Measurements from ENCODE around the gene CMTM5.

The CMTM5 gene

DNA sequence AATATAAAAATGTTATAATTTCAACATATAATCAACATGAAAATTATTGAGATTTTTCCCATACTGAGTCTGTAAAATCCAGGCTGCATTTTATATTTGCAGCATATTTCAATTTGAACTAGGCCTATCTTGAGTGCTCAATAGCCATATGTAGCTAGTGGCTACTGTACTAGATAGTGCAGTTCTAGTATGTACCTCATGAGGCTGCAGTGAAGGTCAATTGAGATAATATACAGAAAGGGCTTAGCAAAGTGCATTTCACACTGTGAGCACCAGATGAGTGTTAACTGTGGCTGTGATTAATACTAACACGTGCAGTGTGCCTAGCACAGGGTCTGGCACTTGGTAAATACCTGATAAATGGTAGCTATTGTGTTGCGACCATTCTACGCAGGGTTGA is 18.8 kb upstream of the CMTM5 start:
- peak; percentile 20; the same call in 1 of the 3 replicates for ATAC-seq (ENCODE audit: low read depth)

DNA sequence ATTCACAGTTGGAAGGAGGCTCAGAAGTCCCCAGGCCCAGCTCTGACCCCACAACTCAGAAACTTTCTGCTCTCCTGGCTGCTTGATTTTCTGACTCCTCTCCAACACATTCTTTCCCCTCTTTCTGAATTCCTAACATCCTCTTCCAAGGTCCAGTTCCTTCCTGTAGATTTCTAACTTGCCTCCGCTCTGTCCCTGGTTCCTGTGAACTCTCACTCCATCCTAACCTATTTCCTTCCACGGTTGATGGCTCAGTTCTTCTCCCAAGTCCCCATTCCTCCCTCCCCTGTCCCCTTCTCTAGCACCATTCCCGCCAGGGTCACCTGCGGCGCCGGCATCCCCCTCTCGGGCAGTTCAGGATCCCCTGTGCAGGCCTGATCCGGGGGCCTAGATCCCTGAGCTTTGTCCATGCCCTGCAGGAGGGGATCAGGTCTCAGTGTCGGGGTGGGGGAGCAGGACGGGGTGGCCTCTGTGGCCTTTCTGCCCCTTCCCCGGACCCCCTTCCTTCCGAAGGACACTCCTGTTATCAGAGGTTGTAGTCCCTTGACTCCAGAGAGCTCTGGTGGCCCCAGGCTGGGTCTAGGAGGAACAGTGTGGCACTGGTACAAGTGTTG is 18.2 kb upstream of the CMTM5 start:
- Histone ChIP-seq H3K4me1 (ENCODE audit: insufficient read depth, poor library complexity, severe bottlenecking) (no peaks in the 10 kb centered on the region), H3K36me3 (ENCODE audit: low read depth) (no peaks in the 10 kb centered on the region; the same call in 1 of the 2 replicates), H3K27me3 (ENCODE audit: insufficient read depth, poor library complexity, severe bottlenecking) (no peaks in the 10 kb centered on the region), H3K4me3 (ENCODE audit: severe bottlenecking) (no peak overlapping the region), H3K27ac (ENCODE audit: poor library complexity, severe bottlenecking) (no peak overlapping the region), H3K9me3 (ENCODE audit: severe bottlenecking) (no peaks in the 10 kb centered on the region)
- TF ChIP-seq, protein P1, sequence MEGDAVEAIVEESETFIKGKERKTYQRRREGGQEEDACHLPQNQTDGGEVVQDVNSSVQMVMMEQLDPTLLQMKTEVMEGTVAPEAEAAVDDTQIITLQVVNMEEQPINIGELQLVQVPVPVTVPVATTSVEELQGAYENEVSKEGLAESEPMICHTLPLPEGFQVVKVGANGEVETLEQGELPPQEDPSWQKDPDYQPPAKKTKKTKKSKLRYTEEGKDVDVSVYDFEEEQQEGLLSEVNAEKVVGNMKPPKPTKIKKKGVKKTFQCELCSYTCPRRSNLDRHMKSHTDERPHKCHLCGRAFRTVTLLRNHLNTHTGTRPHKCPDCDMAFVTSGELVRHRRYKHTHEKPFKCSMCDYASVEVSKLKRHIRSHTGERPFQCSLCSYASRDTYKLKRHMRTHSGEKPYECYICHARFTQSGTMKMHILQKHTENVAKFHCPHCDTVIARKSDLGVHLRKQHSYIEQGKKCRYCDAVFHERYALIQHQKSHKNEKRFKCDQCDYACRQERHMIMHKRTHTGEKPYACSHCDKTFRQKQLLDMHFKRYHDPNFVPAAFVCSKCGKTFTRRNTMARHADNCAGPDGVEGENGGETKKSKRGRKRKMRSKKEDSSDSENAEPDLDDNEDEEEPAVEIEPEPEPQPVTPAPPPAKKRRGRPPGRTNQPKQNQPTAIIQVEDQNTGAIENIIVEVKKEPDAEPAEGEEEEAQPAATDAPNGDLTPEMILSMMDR (IDR thresholded peaks at IDR 0.05; ENCODE audit: poor library complexity, severe bottlenecking), result no peak
- no peak for ATAC-seq (ENCODE audit: low read depth)
- DNase-seq (ENCODE audit: low spot score), result peak; percentile 64

More for the DNA sequence above, 18.8 kb upstream of the CMTM5 start:
- TF ChIP-seq, protein P1 (IDR thresholded peaks at IDR 0.05; ENCODE audit: poor library complexity, severe bottlenecking), result no peak
- no peaks in the 10 kb centered on the region for H3K27me3 ChIP-seq (ENCODE audit: insufficient read depth, poor library complexity, severe bottlenecking)
- H3K9me3 ChIP-seq (ENCODE audit: severe bottlenecking), result no peaks in the 10 kb centered on the region
- DNase-seq (ENCODE audit: low spot score), result no peak
- no peak overlapping the region for H3K4me3 ChIP-seq (ENCODE audit: severe bottlenecking)
- no peaks in the 10 kb centered on the region for H3K4me1 ChIP-seq (ENCODE audit: insufficient read depth, poor library complexity, severe bottlenecking)
- H3K36me3 ChIP-seq (ENCODE audit: low read depth), result no peaks in the 10 kb centered on the region
- H3K27ac ChIP-seq (ENCODE audit: poor library complexity, severe bottlenecking), result no peak overlapping the region

DNA sequence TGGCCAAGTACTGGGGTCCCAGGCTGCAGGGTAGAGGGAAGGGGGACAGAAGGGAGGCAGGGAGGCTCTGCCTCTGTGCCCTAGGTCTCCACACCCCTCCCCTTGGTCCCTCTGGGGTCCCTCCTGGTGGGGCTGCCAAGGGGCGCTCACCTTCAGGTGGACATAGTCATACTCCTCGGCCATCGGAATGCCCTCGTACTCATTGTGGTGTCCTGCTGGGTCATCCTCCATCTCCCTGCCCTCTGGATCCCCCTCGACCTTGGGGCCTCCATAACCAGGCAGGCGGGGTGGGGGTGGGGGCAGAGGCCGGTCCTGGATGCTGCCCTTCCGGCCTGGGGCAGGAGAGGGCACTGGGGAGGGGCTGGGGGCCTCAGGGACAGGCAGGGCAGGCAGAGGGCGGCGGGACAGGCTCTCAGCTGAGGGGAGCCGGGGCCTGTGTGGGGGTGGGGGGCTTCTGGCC is 17.6 kb upstream of the CMTM5 start:
- TF ChIP-seq, protein P1 (IDR thresholded peaks at IDR 0.05; ENCODE audit: poor library complexity, severe bottlenecking), result no peak
- no peaks in the 10 kb centered on the region for H3K4me1 ChIP-seq (ENCODE audit: insufficient read depth, poor library complexity, severe bottlenecking)

DNA sequence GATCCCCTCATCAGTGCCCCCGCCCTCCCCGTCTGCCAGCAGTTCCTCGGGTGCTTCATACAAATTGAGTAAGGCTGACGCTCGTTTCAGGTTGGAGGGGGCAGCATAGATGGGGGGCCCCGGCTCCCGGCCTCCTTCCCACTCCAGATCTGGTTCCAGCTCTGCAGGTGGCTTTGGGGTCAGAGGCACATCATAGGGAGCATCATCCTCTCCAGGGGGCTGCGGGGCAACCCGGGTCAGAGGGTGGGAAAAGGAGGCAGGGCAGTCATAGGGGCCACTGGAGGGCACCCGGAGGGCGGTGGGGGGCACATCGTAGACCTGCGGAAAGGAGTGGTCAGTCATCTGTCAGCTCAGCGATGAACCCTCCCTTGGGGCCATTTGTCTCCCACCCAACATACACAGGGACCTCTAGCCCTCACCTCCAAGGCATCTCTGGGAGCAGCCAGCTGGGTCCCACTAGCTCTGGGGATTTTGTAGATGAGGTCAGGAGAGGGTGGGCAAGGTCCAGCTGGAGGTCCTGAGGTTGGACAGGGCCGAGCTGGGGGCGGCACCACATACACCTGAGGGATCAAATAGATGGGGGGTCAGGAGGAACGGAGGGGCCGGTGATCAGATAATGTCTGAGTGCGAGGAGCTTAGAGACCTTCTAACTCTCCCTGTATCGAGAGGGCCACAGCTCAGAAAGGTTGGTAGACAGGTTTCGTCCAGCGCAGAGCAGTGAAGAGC is 17.0 kb upstream of the CMTM5 start:
- DNase-seq (ENCODE audit: low spot score), result peak; percentile 54
- no peaks in the 10 kb centered on the region for H3K27me3 ChIP-seq (ENCODE audit: insufficient read depth, poor library complexity, severe bottlenecking)
- H3K36me3 ChIP-seq (ENCODE audit: low read depth), result no peaks in the 10 kb centered on the region; the same call in 1 of the 2 replicates
- H3K4me1 ChIP-seq (ENCODE audit: insufficient read depth, poor library complexity, severe bottlenecking), result no peaks in the 10 kb centered on the region
- no peak for ATAC-seq (ENCODE audit: low read depth)
- TF ChIP-seq, protein P1 (IDR thresholded peaks at IDR 0.05; ENCODE audit: poor library complexity, severe bottlenecking), result no peak
- H3K9me3 ChIP-seq (ENCODE audit: severe bottlenecking), result no peaks in the 10 kb centered on the region
- no peak overlapping the region for H3K4me3 ChIP-seq (ENCODE audit: severe bottlenecking)
- H3K27ac ChIP-seq (ENCODE audit: poor library complexity, severe bottlenecking), result no peak overlapping the region

More for the DNA sequence above, 17.6 kb upstream of the CMTM5 start:
- Histone ChIP-seq H3K4me3 (ENCODE audit: severe bottlenecking) (no peak overlapping the region), H3K27me3 (ENCODE audit: insufficient read depth, poor library complexity, severe bottlenecking) (no peaks in the 10 kb centered on the region), H3K36me3 (ENCODE audit: low read depth) (no peaks in the 10 kb centered on the region; the same call in 1 of the 2 replicates), H3K27ac (ENCODE audit: poor library complexity, severe bottlenecking) (no peak overlapping the region), H3K9me3 (ENCODE audit: severe bottlenecking) (no peaks in the 10 kb centered on the region)
- ATAC-seq (ENCODE audit: low read depth) (no peak), DNase-seq (ENCODE audit: low spot score) (peak; percentile 44)
